HG02973 (cell line): ENCODE data around the gene PDE10A.
"Not testable (repeated sequence)": the region's sequence is repeated elsewhere in the genome, so short reads cannot be mapped to it uniquely, and the experiment has no call there.

Experiments
- ATAC-seq: cut with Tn5 transposase; IDR thresholded peaks from one replicate; pipeline ENCODE4 v1.9.1; 2021; ENCODE audit warnings: moderate library complexity; ENCODE audit not compliant: unreplicated experiment

Gene PDE10A

GRCh38 chr6:165486183-165487137 lies 176.6 kb downstream of the PDE10A start:
- ATAC-seq, result no peak

DNA sequence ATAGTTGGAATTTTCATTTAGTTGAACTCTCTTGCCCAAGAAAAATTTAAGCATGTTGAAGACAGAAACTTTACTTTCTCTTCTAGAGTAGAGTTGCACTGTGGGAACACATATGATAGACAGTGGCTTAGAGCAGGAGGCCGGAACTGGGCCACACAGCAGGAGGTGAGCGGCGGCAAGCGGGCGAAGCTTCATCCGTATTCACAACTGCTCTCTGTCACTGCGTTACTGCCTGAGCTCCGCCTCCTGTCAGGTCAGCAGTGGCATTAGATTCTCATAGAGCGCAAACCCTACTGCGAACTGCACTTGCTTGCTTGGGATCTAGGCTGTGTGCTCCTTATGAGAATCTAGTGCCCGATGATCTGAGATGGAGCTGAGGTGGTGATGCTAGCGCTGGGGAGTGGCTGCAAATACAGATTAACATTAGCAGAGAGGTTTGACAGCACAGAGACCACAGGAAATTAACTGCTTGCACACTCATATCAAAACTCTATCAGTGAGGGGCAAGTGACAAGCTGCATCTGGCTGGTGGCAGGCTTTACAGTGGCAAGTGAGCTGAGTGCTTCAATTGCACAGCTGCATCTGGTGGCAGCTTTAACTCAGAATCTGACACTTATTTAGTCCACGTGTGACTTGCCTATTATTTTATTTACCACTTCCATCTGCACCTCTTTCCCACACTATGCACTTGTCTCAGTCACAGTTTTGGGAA lies 178.7 kb downstream of the PDE10A start:
- ATAC-seq, result no peak

GRCh38 chr6:165481921-165482320 lies 181.1 kb downstream of the PDE10A start:
- ATAC-seq, result no peak

- ATAC-seq, result no peak
Observed at GRCh38 chr6:165480916-165481315, 182.1 kb downstream of the PDE10A start.

DNA sequence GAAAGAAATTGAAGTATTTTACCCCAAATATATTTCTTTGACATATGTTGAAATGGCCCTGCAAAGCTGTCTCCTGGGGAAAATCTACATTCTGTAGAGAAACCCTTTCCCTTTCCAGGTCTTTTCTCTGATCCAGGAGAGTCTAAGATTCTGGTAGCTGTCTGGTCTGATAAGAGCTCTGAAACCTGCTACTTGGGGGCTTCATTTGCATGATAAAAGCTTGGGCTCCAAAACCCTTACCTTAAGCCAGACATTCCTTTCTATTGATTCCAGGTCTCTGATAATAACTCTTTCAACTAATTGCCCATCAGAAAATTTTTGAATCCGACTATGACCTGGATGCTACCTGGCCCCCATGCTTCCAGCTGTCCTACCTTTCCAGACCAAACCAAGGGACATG lies 184.5 kb downstream of the PDE10A start:
- no peak for ATAC-seq

DNA sequence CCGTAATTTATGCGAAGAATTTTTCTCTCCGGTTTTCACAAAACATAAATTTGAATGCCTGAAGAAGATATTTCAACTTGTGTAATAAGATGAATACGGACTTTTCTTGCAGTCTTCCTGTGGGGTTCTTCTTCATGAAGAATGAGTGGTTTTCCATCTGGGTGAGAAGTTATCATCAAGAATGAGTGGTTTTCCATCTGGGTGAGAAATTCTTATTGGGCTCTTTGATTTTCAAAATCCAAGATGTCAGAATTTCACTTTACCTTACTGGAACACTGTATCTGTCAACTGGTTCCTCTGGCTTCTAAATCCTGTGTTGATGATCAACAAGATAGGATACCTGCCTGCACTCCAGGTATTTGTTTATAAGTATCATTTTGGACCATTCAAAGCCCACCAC lies 193.6 kb downstream of the PDE10A start:
- ATAC-seq, result no peak

DNA sequence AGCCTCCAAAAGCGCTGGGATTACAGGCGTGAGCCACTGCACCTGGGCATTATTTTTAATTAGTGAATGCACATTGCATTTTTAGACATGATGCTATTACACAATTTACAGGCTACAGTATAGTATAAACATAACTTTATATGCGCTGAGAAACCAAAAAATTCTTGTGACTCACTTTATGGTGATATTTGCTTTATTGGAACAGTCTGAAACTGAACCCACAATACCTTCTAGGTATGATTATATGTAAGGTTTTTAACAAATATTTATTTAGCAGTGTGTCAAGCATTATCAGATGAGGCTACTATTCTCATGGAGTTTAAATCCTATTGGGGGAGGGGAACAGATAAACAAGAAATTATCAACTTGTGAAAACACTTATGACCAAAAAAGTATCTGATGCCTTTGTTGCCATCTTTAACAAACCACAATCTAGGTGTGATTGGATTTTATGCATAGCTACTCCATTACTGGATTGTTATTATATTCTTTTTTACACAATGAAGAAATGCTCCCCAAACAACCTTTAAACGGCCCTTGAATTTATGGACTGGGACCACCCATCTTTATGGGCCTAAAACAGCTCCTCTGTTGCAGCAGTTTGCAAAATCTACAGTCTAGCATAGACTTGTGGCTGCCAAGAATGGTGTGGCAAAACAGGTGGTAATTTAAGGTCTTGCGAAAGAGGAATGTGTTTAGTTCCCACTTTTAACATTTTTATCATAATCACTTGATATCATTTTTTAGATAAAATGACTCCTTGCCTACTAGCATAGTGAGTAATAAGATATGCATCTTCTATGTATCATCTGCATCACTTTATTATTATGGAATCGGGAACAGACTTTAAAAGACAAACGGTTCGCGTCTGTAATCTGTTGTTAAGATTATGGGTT lies 194.5 kb downstream of the PDE10A start:
- no peak for ATAC-seq

GRCh38 chr6:165463499-165463898 lies 199.5 kb downstream of the PDE10A start:
- ATAC-seq, result not testable (repeated sequence)

- not testable (repeated sequence) for ATAC-seq
Observed at GRCh38 chr6:165459605-165460301, 203.3 kb downstream of the PDE10A start.

DNA sequence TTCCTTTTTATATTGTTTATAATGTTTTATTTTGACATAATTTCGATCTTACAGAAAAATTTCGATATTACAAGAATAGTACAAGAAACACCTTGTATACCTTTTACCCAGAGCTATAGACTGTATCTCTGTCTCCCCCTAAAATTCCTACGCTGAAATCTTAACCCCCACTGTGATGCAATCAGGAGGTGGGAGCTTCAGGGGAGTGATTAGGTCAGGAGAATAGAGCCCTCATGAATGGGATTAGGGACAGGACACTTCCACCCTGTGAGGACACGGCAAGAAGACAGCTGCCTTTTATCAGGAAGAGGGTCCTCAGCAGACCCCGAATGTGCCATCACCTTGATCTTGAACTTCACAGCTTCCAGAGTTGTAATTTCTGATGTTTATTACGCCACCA lies 204.9 kb downstream of the PDE10A start:
- no peak for ATAC-seq

GRCh38 chr6:165456286-165456685 lies 206.8 kb downstream of the PDE10A start:
- no peak for ATAC-seq

DNA sequence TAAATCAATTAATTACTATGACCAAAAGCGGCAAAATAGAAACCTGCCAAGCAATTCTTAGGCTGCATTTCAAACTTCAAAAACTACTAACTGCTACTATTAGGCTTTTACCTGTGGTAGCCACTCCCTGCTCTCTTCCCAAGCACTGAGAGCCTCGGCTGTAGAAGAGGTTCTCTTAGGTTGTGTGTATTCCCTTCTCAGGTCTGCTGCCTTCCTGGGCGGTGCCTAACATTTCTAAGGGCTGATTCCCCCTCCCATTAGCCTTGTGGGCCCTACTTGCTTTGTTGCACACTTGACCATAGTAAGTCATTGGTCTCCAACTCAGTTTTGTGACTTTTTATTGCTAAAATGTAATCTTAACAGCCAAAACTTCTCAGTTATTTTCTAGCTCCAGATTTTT lies 207.6 kb downstream of the PDE10A start:
- no peak for ATAC-seq

- no peak for ATAC-seq
Observed at GRCh38 chr6:165453395-165453794, 209.6 kb downstream of the PDE10A start.

- no peak for ATAC-seq
Observed at GRCh38 chr6:165451838-165452237, 211.2 kb downstream of the PDE10A start.

GRCh38 chr6:165448210-165448609 lies 214.8 kb downstream of the PDE10A start:
- no peak for ATAC-seq

GRCh38 chr6:165447141-165447540 lies 215.9 kb downstream of the PDE10A start:
- ATAC-seq, result no peak

- no peak for ATAC-seq
Observed at GRCh38 chr6:165446331-165446730, 216.7 kb downstream of the PDE10A start.

GRCh38 chr6:165443462-165443861 lies 219.6 kb downstream of the PDE10A start:
- ATAC-seq, result no peak

DNA sequence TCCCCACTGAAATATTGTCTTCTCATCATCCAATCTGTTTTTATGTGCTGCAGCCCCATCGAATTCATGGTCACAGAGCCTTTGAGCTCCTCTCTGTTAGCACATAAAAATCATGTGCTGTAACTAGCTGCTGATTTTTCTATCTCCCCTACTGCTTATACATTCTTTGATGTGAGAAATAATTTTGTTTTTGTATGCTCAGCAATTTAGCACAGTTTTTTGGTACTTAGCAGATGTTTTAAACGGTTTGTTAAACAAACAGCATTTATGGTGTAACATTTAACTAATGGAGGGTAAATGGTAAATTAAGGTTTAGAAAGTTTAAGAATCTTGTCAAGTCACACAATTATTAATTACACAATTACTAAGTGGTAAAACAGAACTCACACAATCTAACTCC lies 221.9 kb downstream of the PDE10A start:
- ATAC-seq, result no peak

DNA sequence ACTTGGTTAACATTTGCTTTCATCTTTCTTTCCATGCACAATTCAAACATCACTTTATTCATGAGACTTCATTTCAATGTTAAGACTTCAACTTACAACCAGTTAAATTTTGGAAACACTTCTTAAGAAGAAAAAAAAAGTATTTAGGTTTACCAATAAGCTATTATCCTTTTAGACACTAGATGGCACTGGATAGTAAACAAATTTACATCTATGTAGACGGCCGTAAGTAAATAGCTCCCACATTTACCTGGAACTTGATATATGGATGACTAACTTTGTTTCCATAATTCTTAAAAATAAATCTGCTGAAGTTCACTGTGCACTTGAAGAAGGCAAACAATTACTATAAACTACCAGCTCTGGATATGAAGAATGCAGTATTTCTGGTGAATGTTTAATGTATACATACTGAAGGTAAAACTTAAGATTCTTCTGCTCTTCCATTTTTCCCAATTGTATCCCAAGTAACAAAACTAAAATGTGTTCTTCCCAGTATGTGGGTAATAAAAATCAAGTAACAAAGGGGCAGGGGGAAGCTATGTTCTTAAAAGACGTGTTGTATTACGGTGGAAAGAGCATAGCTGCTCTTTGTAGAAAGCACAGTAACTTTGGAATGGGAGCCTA lies 223.0 kb downstream of the PDE10A start:
- peak; percentile 50 for ATAC-seq
